GM18519 (cell line): ENCODE measurements around the gene NBPF4.
"Not testable (repeated sequence)": the region's sequence is repeated elsewhere in the genome, so short reads cannot be mapped to it uniquely, and the experiment has no call there.

ENCODE experiments used
- ATAC-seq: cut with Tn5 transposase; IDR thresholded peaks from one replicate; pipeline ENCODE4 v1.9.1; 2021; ENCODE audit warnings: mild to moderate bottlenecking, moderate library complexity; ENCODE audit not compliant: unreplicated experiment, low FRiP score

The NBPF4 gene

DNA sequence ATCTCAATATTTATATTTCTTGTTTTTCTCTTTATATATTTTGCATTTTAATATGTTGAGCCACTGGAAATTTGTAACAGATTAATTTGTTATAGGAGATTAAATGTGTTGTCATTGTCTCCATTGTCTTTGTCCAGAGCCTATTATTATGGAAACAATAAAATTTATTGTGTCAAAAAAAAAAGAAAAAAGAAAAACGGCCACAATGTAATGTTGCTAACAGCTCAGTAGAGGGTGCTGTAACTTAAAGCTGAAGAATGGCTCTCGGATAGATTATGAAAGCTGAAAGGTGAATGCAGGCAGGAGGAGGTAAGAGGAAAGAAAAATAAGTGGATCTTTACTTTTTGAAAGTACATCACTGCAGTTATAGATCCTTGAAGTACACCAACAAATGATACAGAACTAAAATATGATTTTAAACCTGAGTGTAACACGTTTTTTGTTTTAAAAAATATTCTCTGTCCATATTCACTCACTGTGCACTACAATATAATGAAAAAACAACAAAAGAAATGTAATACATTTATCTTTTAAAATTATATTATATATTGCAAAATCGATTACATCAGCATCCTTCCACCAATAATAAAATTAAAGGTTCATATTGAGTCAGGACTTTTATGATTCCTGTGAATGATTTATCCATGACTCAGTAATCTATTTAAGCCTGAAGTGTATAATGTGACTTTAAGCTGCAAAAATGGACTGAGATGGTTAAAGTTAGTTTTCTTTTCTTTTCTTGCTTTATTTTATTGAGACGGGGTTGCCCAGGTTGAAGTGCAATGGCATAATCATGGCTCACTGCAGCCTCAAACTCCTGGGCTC is 29.0 kb downstream of the NBPF4 start:
- peak; percentile 58 for ATAC-seq

DNA sequence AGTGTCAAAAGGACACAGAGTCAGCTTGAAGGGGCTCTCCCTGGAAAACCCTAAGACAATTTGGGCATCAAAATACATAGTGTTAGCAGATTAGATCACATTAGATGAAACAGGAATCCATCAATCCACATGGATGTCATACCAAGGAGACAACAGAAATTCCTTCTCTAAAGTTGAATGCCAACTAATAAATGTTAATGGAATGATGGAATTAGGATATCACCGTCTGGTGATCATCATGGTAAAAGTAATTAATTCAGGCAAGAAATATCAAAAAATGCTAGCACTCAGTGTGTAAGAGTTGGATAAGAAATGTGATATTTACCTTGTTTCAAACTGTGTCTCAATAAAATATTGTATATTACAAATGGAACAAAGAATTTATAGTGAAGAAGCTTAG is 32.9 kb downstream of the NBPF4 start:
- ATAC-seq: no peak

DNA sequence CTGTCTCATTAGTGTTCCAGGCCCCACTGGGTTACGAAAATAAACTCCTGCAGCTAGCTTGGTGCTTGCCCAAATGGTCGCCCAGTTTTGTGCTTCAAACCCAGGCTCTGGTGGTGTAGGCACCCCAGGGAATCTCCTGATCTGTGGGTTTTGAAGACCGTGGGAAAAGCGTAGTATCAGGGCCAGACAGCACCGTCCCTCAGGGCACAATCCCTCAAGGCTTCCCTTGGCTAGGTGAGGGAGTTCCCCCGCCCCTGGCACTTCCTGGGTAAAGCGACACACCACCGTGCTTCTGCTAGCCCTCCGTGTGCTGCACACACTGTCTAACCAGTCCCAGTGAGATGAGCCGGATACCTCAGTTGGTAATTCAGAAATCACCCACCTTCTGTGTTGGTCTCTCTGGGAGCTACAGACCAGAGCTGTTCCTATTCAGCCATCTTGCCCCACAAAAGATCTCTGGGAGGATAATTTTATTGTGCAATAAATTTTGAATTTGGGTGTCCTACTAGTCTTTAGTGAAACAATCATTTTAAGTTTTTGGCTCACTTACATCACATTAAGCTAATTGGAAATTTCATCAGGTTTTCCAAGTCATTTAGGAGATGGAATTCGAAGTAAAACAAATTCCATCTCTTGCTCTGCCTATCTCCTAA is 34.3 kb downstream of the NBPF4 start:
- no peak for ATAC-seq

DNA sequence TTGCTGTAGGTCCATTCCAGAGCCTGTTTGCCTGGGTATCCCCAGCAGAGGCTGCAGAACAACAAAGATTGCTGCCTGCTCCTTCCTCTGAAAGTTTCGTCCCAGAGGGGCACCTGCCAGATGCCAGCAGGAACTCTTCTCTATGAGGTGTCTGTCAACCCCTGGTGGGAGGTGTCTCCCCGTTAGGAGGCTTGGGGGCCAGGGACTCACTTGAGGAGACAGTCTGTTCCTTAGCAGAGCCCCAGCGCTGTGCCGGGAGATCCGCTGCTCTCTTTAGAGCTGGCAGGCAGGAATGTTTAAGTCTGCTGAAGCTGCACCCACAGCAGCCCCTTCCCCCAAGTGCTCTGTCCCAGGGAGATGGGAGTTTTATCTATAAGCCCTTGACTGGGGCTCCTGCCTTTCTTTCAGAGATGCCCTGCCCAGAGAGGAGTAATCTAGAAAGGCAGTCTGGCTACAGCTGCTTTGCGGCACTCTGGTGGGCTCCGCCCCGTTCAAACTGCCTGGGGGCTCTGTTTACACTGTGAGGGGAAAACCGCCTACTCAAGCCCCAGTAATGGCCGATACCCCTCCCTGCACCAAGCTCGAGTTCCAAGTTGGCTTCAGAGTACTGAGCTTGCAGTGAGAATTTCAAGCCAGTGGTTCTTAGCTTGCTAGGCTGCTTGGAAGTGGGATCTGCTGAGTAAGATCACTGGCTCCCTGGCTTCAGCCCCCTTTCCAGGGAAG is 35.0 kb downstream of the NBPF4 start:
- ATAC-seq: no peak

DNA sequence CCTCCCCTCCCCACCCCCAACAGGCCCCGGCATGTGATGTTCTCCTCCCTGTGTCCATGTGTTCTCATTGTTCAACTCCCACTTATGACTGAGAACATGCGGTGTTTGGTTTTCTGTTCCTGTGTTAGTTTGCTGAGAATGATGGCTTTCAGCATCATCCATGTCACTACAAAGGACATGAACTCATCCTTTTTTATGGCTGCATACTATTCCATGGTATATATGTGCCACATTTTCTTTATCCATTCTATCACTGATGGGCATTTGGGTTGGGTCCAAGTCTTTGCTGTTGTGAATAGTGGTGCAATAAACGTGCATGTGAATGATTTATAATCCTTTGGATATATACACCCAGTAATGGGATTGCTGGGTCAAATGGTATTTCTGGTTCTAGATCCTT is 40.3 kb downstream of the NBPF4 start:
- ATAC-seq: not testable (repeated sequence)

DNA sequence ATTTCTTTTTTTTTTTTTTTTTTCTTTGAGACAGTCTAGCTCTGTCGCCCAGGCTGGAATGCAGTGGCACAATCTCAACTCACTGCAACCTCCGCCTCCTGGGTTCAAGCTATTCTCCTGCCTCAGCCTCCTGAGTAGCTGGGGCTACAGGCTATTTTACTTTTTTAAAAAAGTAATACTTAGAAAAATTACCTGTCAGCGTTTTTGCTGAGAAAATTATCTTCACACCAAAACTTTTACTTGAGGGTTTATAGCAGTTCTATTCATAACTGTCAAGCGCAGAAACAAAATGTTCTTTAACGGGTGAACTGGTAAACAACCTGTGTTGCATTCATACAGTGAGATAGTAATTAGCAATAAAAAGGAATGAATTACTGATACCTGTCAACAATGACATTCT is 42.2 kb downstream of the NBPF4 start:
- ATAC-seq: no peak

DNA sequence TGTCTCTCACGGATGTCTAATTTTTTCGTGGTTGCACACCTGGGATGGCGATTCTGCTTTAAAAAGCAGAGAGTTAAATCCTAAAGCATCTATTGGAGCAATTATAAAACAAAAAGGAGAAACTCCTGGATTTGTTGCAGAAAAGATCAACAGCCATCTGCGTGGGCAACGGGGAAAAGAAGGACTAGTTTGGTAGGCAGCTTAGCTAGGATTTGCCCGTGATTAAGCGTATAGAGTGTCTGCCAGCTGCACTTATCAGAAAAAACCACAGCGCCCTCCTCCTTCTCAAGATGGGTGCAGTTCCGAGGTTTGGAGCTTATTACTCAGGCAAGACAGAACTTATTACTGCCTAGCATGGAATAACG is 43.2 kb downstream of the NBPF4 start:
- ATAC-seq: no peak

DNA sequence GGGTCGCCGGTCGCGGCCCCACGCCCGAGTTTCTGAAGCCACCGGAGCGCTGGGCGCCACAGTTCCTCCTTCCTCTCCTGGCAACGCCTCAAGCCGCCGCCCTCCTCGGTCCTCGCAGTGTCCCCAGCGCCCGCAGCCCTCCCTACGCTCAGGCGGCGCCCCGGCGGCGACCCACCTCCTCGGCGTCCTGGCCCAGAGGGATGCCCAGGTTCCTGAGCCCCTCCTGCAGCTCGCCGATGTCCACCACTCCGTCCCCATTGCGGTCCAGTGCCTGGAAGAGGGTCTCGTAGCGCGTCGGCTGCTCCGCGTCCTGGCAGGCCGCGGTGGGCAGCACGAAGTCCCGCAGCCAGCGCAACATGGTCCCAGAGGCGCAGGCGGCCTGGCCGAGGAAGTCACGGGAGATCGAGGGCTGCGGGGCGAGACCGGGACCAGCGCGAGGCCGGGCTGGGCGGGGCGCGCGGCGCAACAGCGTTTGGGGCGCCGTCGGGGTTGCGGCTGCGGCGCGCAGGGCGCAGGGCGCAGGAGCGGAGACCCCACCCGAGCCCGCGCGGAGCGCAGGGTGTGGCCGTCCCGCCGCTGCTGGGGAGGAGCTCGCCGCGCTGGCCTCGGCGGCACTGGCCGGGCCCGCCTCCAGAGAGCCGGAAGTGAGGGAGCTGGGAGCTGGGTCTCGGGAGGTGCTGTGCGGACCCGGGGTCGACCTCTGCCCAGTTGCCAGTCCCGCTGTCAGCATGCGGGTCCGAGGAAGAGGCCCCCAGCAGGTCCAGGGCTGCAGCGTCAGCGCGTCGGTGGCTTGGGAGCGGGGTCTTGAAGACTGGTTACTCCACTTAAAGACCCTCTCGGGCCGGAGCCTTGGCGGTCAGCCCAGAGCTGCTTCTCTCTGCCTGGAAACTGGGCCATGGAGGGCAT is 43.8 kb downstream of the NBPF4 start, which contains the start of gene SLC25A24:
TSS of gene SLC25A24 (minus strand) at position 563 of the 906 bp plus-strand sequence. CDS start at position 358, 205 bp downstream.
- peak; percentile 66 for ATAC-seq

DNA sequence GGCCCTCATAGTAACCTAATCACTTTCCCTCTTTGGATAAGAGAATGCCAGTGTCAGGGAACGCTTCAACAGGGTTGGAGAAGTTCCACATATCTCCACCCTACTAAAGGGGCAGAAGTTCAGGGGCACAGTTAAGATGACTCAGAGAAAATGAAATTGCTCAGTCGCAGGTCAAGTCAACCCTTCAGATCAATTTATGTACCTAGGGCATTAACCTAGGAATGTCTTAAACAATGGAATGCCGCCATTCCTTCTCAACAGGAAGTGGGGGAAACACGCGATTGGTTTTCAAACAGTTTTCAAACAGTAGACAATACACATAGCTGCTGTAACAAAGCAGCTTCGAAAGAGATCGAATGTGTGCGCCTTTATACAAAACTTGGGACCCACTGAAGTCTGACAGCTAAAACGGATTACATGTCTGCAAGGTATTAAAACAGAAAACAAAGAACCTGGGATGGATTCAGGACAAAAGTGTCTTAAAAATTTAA is 44.6 kb downstream of the NBPF4 start:
- ATAC-seq: no peak

DNA sequence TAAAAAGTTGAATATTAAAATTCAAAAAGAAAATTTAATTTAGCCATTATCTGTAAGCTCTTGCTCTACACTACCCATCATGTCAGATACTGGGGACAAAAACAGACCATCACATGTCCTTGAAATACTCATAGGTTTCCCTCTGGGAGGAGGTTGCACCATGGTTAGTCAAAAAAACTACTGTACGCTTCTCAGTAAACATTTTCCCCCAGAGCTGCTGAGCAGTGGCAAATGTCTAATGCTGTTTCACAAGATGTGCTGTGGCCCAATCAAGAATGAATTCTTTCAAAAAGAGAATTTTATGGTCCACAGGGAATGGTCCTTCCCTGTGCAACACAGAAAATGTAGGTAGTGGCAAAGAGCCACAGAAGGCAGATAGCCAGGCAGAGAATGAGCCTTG is 49.8 kb downstream of the NBPF4 start:
- ATAC-seq: no peak

DNA sequence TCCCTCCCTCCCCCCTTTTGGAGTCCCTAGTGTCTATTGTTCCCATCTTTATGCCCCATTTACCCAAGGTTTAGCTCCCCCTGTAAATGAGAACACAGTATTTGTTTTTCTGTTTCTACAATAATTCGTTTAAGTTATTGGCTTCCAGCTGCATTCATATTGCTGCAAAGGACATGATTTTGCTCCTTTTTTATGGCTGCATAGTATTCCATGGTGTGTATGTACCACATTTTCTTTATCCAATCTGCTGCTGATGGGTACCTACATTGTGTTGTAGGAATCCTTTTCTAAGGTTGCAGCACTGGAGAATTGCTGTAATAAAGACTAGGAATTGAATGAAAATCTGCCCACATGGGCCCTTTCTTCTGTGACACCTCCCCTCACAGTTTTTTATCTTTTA is 50.5 kb downstream of the NBPF4 start:
- ATAC-seq: no peak

DNA sequence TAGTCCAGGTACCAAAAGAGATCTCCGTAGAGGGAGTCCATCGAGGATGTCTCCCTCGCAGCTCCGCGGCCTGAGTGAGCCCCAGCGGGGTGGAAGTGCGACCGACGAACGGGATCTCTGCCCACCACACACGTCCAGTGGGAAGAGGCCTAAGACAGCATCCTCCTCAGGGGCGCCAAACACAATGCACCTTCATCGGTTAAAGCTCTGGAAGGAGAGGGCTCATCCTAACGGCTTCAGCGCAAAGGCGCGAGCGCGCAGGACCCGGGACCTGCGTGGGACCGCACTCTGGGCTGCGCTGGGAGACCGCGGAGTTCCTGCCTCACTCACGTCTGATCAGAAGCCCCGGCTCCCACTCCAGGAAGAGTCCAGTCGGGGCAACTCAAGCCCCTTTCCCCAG is 51.3 kb downstream of the NBPF4 start:
- no peak for ATAC-seq

DNA sequence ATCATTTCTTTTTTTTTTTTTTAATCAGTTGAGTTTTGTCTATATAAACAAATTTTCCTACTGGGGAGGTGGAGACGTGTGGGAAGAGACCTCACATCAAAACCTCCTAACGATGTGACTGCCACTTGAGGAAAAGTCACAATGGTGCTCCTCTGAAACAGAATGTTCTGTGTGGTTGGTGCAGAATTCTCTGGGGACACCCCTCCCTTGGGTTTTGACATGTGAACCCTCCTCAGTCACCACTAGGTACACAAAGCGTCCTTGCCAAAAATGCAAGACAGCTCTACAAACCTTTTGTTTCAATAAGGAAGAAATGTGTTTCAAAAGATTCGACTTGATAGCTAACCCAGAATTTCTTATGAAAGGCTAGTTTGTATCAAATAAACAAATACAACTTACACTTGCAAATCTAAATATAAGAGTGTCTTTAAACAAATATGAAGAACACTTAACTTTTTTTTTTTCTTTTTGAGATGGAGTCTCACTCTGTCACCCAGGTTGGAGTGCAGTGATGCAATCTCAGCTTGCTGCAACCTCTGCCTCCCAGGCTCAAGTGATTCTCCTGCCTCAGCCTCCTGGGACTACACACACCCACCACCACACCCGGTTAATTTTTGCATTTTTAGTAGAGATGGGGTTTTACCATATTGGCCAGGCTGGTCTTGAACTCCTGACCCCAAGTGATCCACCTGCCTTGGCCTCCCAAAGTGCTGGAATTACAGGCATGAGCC is 53.0 kb downstream of the NBPF4 start:
- no peak for ATAC-seq

DNA sequence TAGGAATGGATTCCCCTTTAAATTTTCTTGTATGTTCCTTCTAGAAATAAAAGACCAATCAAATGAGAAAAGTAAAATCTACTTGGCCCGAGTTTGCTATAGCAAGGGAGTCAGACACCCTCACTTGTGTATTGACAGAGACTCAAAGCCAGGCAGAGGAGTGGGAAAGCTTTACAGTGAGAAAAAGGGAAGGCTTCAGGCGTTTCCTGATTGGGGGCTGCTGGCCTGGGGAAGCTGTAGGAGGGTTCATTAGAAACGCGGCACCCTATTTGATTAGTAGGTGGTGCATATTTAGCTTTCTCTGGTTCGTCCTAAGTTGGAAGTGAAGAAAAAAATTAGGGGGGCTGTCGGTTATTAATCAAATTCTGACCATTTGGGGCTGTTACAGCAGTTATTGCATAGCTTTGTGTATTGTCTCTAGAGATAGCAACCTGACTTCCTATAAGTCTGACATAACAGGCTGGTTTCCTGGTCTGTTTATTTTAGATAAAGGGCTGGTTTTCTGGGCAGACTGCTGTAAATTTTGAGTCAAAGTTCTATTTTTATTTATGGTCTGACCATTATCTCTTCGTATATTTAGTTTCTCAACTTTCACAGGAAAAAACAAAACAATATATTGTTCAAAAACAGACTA is 53.8 kb downstream of the NBPF4 start:
- ATAC-seq: no peak

DNA sequence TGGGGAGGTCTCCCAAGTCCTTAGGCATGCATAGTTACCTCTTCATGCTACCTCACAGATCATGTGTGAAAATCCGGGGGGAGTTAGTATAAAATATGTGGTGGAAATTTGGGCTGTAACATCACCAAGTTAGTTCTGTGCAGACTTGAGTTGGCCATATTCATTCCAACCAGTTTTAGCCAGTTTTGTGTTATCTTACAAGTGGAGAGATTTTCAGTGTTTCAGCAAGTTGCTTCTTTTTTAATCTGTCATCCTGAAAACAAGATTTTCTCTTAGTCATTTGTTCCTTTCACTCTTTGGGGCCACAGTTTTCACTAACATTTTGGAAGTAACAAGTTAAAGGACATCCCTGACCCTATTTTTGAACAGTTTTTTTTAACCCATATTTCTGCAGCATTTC is 55.1 kb downstream of the NBPF4 start:
- ATAC-seq: no peak

DNA sequence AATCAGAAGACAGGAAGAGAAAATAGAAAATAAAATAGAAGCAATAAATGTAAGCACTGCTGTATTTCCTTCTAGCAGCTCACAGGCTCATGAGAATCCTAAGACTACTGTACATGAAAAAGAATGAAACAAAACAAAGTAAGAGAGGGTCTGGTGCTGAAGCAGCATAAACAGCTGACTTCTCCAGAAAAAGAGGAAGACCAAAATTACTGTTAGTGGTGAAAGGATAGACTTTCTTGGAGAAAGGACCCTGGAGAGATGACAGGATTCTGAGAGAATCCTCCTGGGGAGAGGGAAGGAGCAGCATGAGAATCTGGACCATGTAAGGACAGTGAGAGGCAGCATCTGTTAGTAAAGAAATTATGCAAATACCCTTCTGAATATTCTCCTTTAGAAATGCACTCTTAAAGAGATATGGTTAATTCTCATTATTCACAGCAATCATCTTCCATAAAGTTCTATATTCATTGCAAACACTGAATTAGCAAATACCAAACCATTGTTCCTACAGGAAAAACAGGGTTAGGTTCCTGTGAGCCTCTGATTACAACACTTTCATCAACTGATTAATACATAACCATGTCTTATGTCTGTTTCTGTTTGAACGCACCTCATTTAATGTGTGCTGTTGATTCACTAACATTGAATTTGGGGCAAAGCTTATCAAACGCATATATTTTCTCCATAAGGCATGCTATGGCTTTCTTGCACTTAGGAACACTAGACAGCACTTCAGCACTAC is 60.7 kb downstream of the NBPF4 start:
- no peak for ATAC-seq

DNA sequence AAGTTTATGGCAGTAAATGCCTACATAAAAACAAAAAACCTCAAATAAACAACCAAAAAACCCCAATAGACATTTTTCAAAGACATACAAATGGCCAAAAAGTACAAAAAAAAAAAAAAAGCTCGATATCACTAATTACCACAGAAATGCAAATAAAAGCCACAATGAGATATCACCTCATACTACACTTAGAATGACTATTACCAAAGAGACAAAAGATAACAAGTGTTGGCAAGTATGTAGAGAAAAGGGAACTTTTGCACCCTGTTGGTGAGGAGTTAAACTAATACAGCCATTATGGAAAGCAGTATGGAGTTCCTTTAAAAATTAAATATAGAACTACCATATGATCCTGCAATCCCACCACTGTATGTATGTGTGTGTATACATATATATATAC is 64.9 kb downstream of the NBPF4 start:
- no peak for ATAC-seq
